PC-3 (cell line): Measurements from ENCODE around the gene SPG7.

Experiments
- EZH2 ChIP-seq: fragments of 300-600 bp; sonication (generic); IDR thresholded peaks from one replicate; pipeline ENCODE4 v1.6.1; 2017; ENCODE audit warnings: antibody characterized with exemption, mild to moderate bottlenecking, low read length; ENCODE audit not compliant: unreplicated experiment
- EZH2phosphoT487 ChIP-seq: fragments of 300-600 bp; sonication (generic); IDR thresholded peaks from 2 replicates; pipeline ENCODE4 v1.6.1; 2018; ENCODE audit warnings: mild to moderate bottlenecking, antibody characterized with exemption, low read length, borderline replicate concordance
- TF ChIP-seq, protein P1 (sequence below): fragments of 300-600 bp; sonication (generic); conservative IDR thresholded peaks from 2 replicates; pipeline ENCODE4 v1.5.1; 2017; ENCODE audit warnings: antibody characterized with exemption, low read depth, mild to moderate bottlenecking, low read length

- TF ChIP-seq, protein P1, sequence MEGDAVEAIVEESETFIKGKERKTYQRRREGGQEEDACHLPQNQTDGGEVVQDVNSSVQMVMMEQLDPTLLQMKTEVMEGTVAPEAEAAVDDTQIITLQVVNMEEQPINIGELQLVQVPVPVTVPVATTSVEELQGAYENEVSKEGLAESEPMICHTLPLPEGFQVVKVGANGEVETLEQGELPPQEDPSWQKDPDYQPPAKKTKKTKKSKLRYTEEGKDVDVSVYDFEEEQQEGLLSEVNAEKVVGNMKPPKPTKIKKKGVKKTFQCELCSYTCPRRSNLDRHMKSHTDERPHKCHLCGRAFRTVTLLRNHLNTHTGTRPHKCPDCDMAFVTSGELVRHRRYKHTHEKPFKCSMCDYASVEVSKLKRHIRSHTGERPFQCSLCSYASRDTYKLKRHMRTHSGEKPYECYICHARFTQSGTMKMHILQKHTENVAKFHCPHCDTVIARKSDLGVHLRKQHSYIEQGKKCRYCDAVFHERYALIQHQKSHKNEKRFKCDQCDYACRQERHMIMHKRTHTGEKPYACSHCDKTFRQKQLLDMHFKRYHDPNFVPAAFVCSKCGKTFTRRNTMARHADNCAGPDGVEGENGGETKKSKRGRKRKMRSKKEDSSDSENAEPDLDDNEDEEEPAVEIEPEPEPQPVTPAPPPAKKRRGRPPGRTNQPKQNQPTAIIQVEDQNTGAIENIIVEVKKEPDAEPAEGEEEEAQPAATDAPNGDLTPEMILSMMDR = no peak
- TF ChIP-seq EZH2phosphoT487 (no peak), EZH2 (no peak)
These were observed 78.0 kb downstream of the SPG7 start for GRCh38 chr16:89586218-89586617.
